ENCODE data around the gene CASP9.

GRCh38 chr1:15506831-15507230 is 17.2 kb downstream of the CASP9 start:
- TF ChIP-seq, protein P1, sequence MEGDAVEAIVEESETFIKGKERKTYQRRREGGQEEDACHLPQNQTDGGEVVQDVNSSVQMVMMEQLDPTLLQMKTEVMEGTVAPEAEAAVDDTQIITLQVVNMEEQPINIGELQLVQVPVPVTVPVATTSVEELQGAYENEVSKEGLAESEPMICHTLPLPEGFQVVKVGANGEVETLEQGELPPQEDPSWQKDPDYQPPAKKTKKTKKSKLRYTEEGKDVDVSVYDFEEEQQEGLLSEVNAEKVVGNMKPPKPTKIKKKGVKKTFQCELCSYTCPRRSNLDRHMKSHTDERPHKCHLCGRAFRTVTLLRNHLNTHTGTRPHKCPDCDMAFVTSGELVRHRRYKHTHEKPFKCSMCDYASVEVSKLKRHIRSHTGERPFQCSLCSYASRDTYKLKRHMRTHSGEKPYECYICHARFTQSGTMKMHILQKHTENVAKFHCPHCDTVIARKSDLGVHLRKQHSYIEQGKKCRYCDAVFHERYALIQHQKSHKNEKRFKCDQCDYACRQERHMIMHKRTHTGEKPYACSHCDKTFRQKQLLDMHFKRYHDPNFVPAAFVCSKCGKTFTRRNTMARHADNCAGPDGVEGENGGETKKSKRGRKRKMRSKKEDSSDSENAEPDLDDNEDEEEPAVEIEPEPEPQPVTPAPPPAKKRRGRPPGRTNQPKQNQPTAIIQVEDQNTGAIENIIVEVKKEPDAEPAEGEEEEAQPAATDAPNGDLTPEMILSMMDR (IDR thresholded peaks at IDR 0.05) = no peak
- TF ChIP-seq POLR2AphosphoS5 (IDR thresholded peaks at IDR 0.05; ENCODE audit: insufficient read depth in 1 of 2, low read depth in 1 of 2) (no peak), POLR2A (IDR thresholded peaks at IDR 0.05) (no peak)

Data from vagina (tissue), 2 donors.